GM13977 (cell line): ENCODE measurements around the gene NECTIN1.

Source experiments
- DNase-seq: peaks from one replicate; pipeline ENCODE4 v3.0.0; 2012; ENCODE audit warnings: low spot score
- in situ Hi-C: fragments of 300-500 bp; cut with MboI; formaldehyde crosslinking; loops from one replicate; pipeline ENCODE4 v1.12.0; 2022; ENCODE audit warnings: low sequenced_read_pairs, low pct_unique_long_range_greater_than_20kb, mixed read lengths, inconsistent platforms; ENCODE audit not compliant: unreplicated experiment
- TF ChIP-seq, protein P1 (sequence below): IDR thresholded peaks from 2 replicates; pipeline ENCODE4 v1.5.1; 2012; ENCODE audit warnings: mild to moderate bottlenecking, control low read depth; ENCODE audit not compliant: insufficient read depth; ENCODE audit errors: extremely low read depth, missing control alignments

The NECTIN1 gene

DNA sequence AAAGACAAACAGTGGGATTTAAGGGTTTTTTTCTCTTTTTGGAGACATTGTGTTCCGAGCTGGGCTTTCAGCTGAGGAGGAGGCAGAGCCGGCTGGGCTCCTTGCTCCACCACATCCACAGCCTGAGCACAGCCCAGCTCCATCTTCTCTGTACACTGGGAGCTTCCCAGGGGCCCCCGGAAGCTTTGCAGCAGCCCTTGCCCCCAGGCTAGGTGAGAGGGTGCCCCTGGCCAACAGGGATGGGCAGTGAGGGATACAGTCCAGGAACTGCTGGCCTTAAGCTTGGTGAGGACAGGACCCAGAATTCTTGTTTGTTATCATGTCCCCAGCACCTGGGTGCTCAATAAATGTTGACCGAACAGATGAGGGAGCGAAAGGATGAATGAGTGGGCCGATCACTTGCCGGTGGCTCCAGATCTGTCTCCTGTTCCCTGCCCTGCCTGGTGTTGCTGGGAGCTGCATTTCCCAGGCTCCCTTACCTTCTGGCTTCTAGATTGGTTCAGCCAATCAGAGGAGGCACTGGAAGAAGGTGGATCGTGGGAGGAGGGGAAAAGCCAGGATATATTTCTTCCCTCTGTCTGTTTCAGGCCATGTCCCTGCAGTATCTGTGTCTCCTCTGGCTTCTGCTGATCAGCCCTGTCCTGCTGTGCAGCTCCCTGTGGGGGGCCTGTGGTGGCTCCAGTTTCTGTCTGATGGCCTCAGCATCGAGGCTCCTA, 26.5 kb upstream of the NECTIN1 start:
- in situ Hi-C loops, result no loop called here
- TF ChIP-seq, protein P1, sequence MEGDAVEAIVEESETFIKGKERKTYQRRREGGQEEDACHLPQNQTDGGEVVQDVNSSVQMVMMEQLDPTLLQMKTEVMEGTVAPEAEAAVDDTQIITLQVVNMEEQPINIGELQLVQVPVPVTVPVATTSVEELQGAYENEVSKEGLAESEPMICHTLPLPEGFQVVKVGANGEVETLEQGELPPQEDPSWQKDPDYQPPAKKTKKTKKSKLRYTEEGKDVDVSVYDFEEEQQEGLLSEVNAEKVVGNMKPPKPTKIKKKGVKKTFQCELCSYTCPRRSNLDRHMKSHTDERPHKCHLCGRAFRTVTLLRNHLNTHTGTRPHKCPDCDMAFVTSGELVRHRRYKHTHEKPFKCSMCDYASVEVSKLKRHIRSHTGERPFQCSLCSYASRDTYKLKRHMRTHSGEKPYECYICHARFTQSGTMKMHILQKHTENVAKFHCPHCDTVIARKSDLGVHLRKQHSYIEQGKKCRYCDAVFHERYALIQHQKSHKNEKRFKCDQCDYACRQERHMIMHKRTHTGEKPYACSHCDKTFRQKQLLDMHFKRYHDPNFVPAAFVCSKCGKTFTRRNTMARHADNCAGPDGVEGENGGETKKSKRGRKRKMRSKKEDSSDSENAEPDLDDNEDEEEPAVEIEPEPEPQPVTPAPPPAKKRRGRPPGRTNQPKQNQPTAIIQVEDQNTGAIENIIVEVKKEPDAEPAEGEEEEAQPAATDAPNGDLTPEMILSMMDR, result no peak
- DNase-seq, result no peak

GRCh38 chr11:119754656-119755355, 25.8 kb upstream of the NECTIN1 start:
- TF ChIP-seq, protein P1, result no peak
- in situ Hi-C loops, result no loop called here
- DNase-seq, result no peak

DNA sequence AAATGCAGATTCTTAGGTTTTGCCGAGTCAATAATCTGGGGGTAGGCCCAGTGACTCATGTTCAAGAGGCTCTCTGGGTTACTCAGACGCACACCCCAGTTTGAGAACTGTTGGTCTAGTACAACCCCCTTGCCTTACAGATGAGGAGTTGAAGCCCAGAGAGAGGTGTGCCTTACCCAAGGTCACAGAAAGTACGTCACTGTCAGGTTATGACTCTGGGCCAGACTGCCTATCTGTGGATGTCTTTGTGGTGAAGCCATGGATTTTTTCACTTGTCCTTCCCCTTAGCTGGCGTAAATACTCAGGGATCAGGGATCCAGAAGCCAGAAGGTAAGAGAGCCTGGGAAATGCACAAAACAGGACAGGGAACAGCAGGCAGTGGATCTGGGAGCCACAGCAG, 25.2 kb upstream of the NECTIN1 start:
- TF ChIP-seq, protein P1, result no peak
- in situ Hi-C loops, result no loop called here
- no peak for DNase-seq

GRCh38 chr11:119752946-119753345, 23.9 kb upstream of the NECTIN1 start:
- in situ Hi-C loops, result no loop called here
- DNase-seq, result no peak

DNA sequence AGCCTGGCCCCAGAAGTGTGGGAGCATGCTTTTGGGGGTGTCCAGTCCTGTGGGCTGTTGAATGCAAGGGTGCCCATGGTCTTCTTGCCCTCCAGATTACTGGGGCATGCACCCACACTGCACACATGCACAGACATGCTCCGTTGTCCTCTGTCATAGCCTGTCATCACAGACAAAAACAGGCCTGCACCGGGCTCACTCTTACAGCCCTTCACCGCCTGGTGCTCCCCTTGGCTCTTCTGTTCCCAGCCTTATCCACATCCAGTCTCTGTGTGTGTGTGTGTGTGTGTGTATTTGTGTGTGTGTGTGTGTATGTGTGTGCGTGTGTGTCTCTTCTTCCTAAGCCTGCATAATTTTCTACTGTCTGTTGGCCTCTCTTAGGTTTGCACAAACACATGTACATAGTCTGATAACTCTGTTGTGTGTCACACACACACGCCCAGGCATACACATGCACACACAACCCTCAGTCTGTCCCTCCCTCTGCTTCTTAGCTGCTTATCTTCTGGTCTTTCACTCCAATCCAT, 23.4 kb upstream of the NECTIN1 start:
- no peak for DNase-seq
- TF ChIP-seq, protein P1, result no peak
- in situ Hi-C loops, result no loop called here

More at GRCh38 chr11:119752946-119753345, 23.9 kb upstream of the NECTIN1 start:
- TF ChIP-seq, protein P1, result no peak

- in situ Hi-C loops, result no loop called here
- no peak for DNase-seq
- TF ChIP-seq, protein P1, result no peak
These were observed 21.1 kb upstream of the NECTIN1 start for GRCh38 chr11:119750056-119750455.
